B cell (primary cell): Measurements from ENCODE around the gene ZCCHC10. TPM values are rescaled to one million over a fixed set of nuclear protein-coding genes. Genes with fewer than 3 reads are reported as not detected.

Experiments
- ATAC-seq: fragments of 200-7000 bp; cut with Tn5 transposase; one replicate; pipeline ENCODE4 v1.10.0; 2021; ENCODE audit warnings: low read depth, mild to moderate bottlenecking, moderate number of reproducible peaks, moderate library complexity
- CTCF ChIA-PET: fragments of 350-600 bp; sonication (Branson Sonifier 250); formaldehyde crosslinking; loops from one replicate; lab custom pipeline; 2021; ENCODE audit warnings: antibody characterized with exemption, inconsistent platforms; lab: Charles Lee
- POLR2A ChIA-PET: fragments of 350-600 bp; sonication (Branson Sonifier 250); formaldehyde crosslinking; loops from one replicate; lab custom pipeline; 2021; ENCODE audit warnings: antibody characterized with exemption; lab: Charles Lee
- DNase-seq: peaks from one replicate; pipeline ENCODE4 v3.0.0; 2013
- H2AFZ ChIP-seq: 2 replicates; pipeline ENCODE4 v1.6.1; 2012; ENCODE audit warnings: mild to moderate bottlenecking, low read depth, low read length; ENCODE audit not compliant: insufficient read depth, poor library complexity, severe bottlenecking
- H3K27ac ChIP-seq, 2 donors: 1 replicate in 1 of 2; 2 replicates in 1 of 2; pipeline ENCODE4 v1.5.1; 2012 to 2013; ENCODE audit warnings: low read length in 2 of 2, mild to moderate bottlenecking in 2 of 2, moderate library complexity in 1 of 2
- H3K27me3 ChIP-seq, 4 experiments: fragments of 200-600 bp in 1 of 4; sonication (generic) in 1 of 4; replicated peaks in 1 of 4; 1 replicate in 2 of 4; 2 replicates in 2 of 4; pipeline versions ENCODE4 v1.6.1 to v1.7.0; 2013 to 2016; ENCODE audit warnings: low read length in 3 of 4, mild to moderate bottlenecking in 2 of 4, mixed read lengths in 1 of 4, moderate library complexity in 1 of 4; ENCODE audit not compliant: insufficient read depth in 4 of 4, control insufficient read depth in 3 of 4; ENCODE audit errors: control extremely low read depth in 1 of 4
- H3K36me3 ChIP-seq, 2 experiments: replicated peaks in 1 of 2; 1 replicate in 1 of 2; 2 replicates in 1 of 2; pipeline versions ENCODE4 v1.6.1 to v1.7.1; 2013; ENCODE audit warnings: low read length in 1 of 2; ENCODE audit not compliant: insufficient read depth in 2 of 2, control insufficient read depth in 1 of 2; ENCODE audit errors: control extremely low read depth in 1 of 2, extremely low read depth in 1 of 2
- H3K4me1 ChIP-seq, 2 donors: fragments of 200-600 bp in 1 of 2; sonication (generic) in 1 of 2; 1 replicate in 1 of 2; 2 replicates in 1 of 2; pipeline versions ENCODE4 v1.5.1 to v1.6.1; 2013 to 2017; ENCODE audit warnings: low read length in 2 of 2; ENCODE audit not compliant: control insufficient read depth in 2 of 2, insufficient read depth in 2 of 2
- H3K4me2 ChIP-seq: replicated peaks from 2 replicates; pipeline ENCODE3; 2012; ENCODE audit warnings: mild to moderate bottlenecking, low read depth, low read length; ENCODE audit not compliant: poor library complexity, severe bottlenecking
- H3K4me3 ChIP-seq, 5 experiments: fragments of 200-600 bp in 1 of 5; sonication (generic) in 1 of 5; 1 replicate in 3 of 5; 2 replicates in 2 of 5; pipeline versions ENCODE4 v1.5.1 to v1.7.0; 2011 to 2016; ENCODE audit warnings: low read length in 4 of 5, mild to moderate bottlenecking in 4 of 5, low read depth in 2 of 5, control low read depth in 1 of 5, moderate library complexity in 1 of 5; ENCODE audit not compliant: insufficient read depth in 1 of 5; ENCODE audit errors: control extremely low read depth in 1 of 5, extremely low read depth in 1 of 5
- H3K79me2 ChIP-seq: fragments of 200-600 bp; sonication (generic); one replicate; pipeline ENCODE4 v1.6.0; 2016; ENCODE audit warnings: low read length; ENCODE audit not compliant: control insufficient read depth, insufficient read depth
- H3K9ac ChIP-seq: fragments of 200-600 bp; sonication (generic); 2 replicates; pipeline ENCODE4 v1.6.1; 2017; ENCODE audit warnings: mild to moderate bottlenecking, low read length, moderate library complexity
- H3K9me3 ChIP-seq, 3 donors: one replicate each; pipeline versions ENCODE4 v1.6.1 to v1.7.1; 2013; ENCODE audit warnings: low read length in 2 of 3; ENCODE audit not compliant: control insufficient read depth in 2 of 3, insufficient read depth in 1 of 3; ENCODE audit errors: control extremely low read depth in 1 of 3
- H4K20me1 ChIP-seq: 2 replicates; pipeline ENCODE4 v1.6.0; 2012; ENCODE audit warnings: mild to moderate bottlenecking, low read length; ENCODE audit not compliant: insufficient read depth, control insufficient read depth, poor library complexity, severe bottlenecking
- H3K27ac Mint-ChIP-seq: one replicate; pipeline ENCODE4 v1.8.0; 2021; ENCODE audit warnings: mixed read lengths
- H3K27me3 Mint-ChIP-seq: one replicate; pipeline ENCODE4 v1.8.0; 2021; ENCODE audit warnings: mixed read lengths
- H3K4me1 Mint-ChIP-seq: one replicate; pipeline ENCODE4 v1.8.0; 2021; ENCODE audit warnings: mixed read lengths
- H3K4me3 Mint-ChIP-seq: one replicate; pipeline ENCODE4 v1.8.0; 2021; ENCODE audit warnings: mixed read lengths
- H3K9me3 Mint-ChIP-seq: one replicate; pipeline ENCODE4 v1.8.0; 2022; ENCODE audit warnings: mixed read lengths; ENCODE audit not compliant: insufficient read depth
- WGBS: methylation state at CpG from one replicate; pipeline ENCODE4 v1.1.5; 2013; ENCODE audit warnings: missing lambda C conversion rate; ENCODE audit not compliant: insufficient coverage; 5-methylcytosine and 5-hydroxymethylcytosine counted together
- intact Hi-C: fragments of 100-400 bp; cut with micrococcal nuclease; formaldehyde crosslinking; loops from one replicate; pipeline ENCODE4 v1.10.0; 2022
- polyA plus RNA-seq: library from polyadenylated mRNA; depleted of rRNA; stranded (reverse); fragments of >200 nt; gene quantifications from 2 replicates; pipeline ENCODE4 v1.2.3, GENCODE V29; 2012
- total RNA-seq, 2 donors: library from RNA; stranded (reverse); fragments of 120-200 nt in 1 of 2; gene quantifications; 1 replicate in 1 of 2; 2 replicates in 1 of 2; pipeline versions ENCODE4 v1.2.3 to v1.2.4, GENCODE V29; 2013 to 2022
- TF ChIP-seq, protein P1 (sequence below): fragments of 200-600 bp; IDR thresholded peaks from one replicate; pipeline ENCODE4 v1.8.0; 2022; ENCODE audit warnings: antibody characterized with exemption, mild to moderate bottlenecking

ZCCHC10 gene
- total and polyA plus RNA-seq, 2 donors (not counting 1 experiment from before 2014, with no cell fraction given), result 16.5 to 34.0 TPM

GRCh38 chr5:132963171-132964104 is 62.9 kb downstream of the ZCCHC10 start, which contains the start of gene AFF4:
AFF4 (minus strand) TSS chr5:132963634; CDS start chr5:132937189, 26,445 bp downstream.
- H2AFZ ChIP-seq, result peak within 1 kb of the TSS; percentile 87
- intact Hi-C loops, result loop anchor here (1.0 to 5.0 kb wide), 6 partner anchors 63 to 1564 kb away; partner anchors contain the start of genes C5orf15, GDF9, JADE2 and UQCRQ
- H3K9me3 ChIP-seq, result no peaks in the 10 kb centered on the region
- peak within 1 kb of the TSS; percentile 63 to 95 (median 83) for H3K4me3 ChIP-seq
- peaks cover 0 to 9% of the 10 kb centered on the region in 2 experiments for H3K36me3 ChIP-seq
- H4K20me1 ChIP-seq, result peaks cover 45% of the 10 kb centered on the region
- TF ChIP-seq, protein P1, sequence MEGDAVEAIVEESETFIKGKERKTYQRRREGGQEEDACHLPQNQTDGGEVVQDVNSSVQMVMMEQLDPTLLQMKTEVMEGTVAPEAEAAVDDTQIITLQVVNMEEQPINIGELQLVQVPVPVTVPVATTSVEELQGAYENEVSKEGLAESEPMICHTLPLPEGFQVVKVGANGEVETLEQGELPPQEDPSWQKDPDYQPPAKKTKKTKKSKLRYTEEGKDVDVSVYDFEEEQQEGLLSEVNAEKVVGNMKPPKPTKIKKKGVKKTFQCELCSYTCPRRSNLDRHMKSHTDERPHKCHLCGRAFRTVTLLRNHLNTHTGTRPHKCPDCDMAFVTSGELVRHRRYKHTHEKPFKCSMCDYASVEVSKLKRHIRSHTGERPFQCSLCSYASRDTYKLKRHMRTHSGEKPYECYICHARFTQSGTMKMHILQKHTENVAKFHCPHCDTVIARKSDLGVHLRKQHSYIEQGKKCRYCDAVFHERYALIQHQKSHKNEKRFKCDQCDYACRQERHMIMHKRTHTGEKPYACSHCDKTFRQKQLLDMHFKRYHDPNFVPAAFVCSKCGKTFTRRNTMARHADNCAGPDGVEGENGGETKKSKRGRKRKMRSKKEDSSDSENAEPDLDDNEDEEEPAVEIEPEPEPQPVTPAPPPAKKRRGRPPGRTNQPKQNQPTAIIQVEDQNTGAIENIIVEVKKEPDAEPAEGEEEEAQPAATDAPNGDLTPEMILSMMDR, result no peak
- H3K27me3 ChIP-seq, result no peaks in the 10 kb centered on the region
- Mint-ChIP-seq H3K4me3 (peak within 1 kb of the TSS; percentile 97), H3K27ac (peak within 1 kb of the TSS; percentile 94), H3K9me3 (no peaks in the 10 kb centered on the region), H3K27me3 (no peaks in the 10 kb centered on the region), H3K4me1 (peaks cover 29% of the 10 kb centered on the region)
- POLR2A ChIA-PET, result interaction anchor here (0.6 to 2.5 kb wide), 12 partner anchors 10 to 1406 kb away, joined by 3 to 49 read pairs (median 4); partner anchors contain the start of genes HSPA4 and IRF1
- CTCF ChIA-PET, result interaction anchor here (0.6 to 2.2 kb wide), 4 partner anchors 55 to 142 kb away, joined by 3 to 6 read pairs (median 4); partner anchors contain the start of gene HSPA4
- H3K79me2 ChIP-seq, result peaks cover 48% of the 10 kb centered on the region
- ATAC-seq, result peak; percentile 84
- H3K27ac ChIP-seq, result peak within 1 kb of the TSS; percentile 92 to 97
- peak; percentile 96 for DNase-seq
- H3K4me1 ChIP-seq, result peaks cover 17 to 26% of the 10 kb centered on the region in 2 donors
- H3K9ac ChIP-seq, result peak within 1 kb of the TSS; percentile 87
- peak within 1 kb of the TSS; percentile 86 for H3K4me2 ChIP-seq
- WGBS, result under 1% methylated on average over 93 of the region's 98 CpGs
